Germinal center (tissue), 1 donor: ENCODE results near the gene DNAAF5.
"Not testable (repeated sequence)": the region's sequence is repeated elsewhere in the genome, so short reads cannot be mapped to it uniquely, and the experiment has no call there.

ENCODE experiments used
- DNase-seq: peaks from one replicate; pipeline ENCODE4 v3.0.0; 2012; ENCODE audit warnings: mixed read lengths, low spot score

Gene DNAAF5

DNA sequence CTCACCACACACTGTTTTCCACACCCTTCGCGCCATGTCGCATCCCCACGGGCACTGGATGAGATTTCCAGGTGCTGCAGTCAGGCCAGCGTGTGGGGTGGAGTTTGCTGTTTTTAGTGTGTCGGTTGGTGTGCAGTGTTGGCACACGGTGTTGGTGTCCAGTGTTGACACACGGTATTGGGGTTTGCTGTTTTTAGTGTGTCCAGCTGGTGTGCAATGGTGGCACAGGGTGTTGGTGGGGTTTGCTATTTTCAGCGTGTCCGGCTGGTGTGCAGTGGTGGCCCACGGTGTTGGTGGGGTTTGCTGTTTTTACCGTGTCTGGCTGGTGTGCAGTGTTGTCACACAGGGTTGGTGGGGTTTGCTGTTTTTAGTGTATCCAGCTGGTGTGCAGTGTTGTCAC is 20.7 kb downstream of the DNAAF5 start:
- no peak for DNase-seq

DNA sequence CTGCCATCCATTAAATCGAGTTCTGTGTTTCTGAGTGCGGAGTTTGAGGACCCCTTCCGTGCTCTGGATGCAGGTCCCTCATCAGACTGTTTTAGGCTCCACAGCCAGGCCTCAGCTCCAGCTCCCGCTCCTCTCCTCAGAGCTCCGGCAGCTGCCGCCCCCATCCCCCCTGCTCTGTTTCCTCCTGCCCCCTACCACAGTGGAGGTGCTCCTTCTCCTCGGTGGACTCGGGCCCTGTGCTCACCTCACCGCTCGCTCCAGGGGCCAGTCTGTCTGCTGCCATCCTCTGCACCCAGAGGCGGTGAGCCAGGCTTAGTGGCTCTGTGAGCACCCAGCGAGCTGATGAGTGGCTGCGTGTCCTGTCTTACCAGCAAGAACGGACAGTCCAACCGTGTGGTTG is 21.9 kb downstream of the DNAAF5 start:
- no peak for DNase-seq

DNA sequence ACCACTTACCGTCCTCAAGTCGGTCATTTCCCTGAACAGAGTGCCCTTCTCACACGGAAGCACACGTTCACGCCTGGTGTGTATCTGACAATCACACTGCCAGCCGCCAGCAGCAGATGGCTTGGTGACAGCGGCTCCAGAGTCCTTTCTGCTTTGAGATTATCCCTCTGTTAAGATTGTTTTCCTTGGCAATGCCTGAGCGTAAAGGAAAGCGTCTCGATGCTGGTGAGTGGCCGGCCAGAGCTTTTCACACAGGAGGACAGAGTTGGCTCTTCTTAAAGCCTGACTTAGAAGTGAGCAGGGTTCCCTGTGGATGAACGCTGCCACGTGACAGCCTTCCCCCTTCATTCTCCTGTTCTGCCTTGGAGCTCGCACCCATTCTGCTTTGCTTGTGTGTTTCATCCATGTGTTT is 22.6 kb downstream of the DNAAF5 start:
- no peak for DNase-seq

DNA sequence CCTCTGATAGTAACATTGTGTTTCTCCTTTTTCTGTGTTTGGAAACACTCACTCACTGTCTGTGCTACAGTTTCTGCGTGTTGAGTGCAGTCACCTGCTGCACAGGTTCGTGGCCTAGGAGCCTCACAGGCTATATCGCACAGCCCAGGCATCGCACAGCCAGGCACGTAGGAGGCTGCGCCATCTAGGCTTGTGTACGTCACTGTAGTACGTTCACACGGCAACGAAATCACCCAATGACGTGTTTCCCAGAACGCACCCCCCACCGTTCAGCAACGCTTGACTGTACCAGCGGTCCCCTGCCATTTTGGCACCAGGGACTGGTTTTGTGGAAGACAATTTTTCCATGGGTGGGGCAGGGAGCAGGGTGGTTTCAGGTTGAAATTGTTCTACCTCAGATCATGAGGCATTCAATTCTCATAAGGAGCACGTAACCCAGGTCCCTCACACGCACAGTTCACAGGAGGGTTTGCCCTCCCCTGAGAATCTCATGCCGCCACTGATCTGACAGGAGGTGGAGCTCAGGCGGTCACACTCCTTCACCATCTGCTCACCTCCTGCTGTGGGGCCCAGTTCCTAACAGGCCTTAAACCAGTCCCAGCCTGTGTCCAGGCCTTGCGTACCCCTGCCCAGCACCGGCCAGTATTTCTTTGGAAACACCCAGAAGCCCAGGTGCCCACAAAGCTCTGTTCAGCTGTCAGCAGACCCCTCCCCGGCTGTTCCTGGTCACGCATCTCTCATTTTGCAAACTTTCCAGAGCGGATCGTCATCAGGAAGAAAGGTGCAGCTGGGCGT is 23.8 kb downstream of the DNAAF5 start:
- no peak for DNase-seq

DNA sequence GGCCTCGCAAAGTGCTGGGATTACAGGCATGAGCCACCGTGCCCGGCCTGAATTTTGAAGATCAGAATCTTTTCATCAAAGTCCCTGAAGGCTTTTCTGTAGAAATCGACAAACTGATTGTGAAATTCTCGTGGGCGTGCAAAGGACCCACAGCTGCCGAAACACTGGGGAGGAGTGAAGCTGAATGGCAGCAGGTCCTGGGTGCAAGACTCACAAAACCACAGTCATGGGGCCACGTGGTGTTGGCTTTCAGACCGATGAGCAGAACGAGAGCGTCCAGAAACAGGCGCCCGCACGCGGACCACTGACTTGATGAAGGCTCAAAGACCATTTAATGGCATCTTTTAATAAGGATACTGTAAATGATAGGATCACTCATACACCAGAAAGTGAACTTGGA is 25.3 kb downstream of the DNAAF5 start:
- no peak for DNase-seq

DNA sequence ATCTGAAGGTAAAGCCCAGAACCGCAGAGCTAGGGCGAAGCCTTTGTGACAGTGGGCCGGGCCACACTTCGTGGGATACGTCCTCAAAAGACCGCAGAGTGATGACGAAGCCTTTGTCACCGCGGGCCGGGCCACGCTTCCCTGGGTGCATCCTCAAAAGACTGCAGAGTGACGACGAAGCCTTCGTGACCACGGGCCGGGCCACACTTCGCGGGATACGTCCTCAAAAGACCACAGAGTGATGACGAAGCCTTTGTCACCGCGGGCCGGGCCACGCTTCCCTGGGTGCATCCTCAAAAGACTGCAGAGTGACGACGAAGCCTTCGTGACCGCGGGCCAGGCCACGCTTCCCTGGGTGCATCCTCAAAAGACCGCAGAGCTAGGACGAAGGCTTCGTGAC is 25.8 kb downstream of the DNAAF5 start:
- not testable (repeated sequence) for DNase-seq

DNA sequence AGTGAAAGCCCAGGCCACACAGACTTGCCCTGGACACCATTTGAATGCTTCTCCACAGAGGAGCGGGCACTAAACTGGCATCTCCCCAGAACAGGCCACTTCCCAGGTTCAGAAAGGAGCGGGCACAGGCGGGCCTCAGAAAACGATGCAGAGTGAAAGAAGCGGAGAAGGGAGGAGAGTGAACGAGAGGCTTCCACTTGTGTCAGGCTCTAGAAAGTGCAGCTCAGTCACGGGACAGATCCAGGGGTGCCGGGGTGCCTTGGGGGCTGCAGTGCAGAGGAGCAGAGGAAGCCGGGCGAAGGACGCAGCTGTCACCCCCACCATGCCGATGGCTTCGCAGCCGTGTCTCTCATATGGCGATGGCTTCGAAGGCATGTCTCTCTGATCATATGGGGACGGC is 26.7 kb downstream of the DNAAF5 start:
- no peak for DNase-seq

DNA sequence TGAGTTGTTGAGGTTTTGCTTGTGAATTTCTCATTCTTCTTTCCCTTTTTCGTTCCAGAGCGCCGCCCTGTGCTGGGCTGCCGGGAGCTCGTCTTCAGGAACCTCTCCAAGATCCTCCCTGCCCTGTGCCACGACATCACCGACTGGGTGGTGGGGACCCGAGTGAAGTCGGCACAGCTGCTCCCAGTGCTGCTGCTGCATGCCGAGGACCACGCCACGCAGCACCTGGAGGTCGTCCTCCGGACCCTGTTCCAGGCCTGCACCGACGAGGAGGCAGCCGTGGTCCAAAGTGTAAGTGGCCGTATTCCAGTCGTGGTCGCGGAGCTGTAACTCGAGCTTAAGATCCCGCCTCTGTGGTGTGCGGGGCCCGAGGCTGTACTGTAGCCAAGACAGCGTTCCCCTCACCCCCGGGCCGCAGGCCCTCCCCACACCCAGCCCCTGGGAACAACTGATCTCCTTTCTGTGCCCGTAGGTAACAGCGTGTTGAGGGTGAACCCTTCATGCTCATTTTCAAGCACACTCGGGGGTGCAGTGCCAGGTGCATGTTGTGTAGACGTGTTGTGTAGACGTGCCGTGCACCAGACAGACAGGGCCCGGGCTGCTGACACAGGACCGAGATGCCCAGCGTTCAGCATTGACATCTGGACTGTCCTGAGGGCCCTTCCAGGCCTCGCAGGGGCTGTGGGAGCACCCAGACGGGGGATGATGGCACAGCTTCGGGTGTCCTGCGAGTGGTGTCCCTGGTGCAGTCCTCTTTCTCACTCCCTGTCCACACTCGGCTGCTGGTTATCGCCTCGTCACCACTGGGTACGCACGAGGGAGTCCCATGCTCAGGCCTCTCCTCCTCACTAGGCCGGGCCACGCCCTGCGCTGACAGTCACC is 28.3 kb downstream of the DNAAF5 start:
- no peak for DNase-seq

DNA sequence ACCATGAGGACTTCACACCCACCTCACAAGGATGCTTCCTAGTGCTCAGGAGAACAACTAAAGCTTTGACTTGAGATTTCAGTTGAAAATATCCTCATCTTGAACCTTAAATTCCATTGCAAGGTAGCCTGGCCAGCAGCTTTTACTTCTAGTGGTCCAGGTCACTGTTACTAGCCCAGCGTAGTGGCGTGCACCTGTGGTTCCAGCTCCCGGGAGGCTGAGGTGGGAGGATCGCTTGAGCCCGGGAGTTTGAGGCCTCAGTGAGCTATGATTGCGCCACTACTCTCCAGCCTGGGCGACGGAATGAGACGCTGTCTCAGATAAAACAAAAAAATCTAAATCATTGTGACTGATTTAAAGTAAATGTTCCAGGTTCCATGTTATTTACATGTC is 28.9 kb downstream of the DNAAF5 start:
- no peak for DNase-seq

DNA sequence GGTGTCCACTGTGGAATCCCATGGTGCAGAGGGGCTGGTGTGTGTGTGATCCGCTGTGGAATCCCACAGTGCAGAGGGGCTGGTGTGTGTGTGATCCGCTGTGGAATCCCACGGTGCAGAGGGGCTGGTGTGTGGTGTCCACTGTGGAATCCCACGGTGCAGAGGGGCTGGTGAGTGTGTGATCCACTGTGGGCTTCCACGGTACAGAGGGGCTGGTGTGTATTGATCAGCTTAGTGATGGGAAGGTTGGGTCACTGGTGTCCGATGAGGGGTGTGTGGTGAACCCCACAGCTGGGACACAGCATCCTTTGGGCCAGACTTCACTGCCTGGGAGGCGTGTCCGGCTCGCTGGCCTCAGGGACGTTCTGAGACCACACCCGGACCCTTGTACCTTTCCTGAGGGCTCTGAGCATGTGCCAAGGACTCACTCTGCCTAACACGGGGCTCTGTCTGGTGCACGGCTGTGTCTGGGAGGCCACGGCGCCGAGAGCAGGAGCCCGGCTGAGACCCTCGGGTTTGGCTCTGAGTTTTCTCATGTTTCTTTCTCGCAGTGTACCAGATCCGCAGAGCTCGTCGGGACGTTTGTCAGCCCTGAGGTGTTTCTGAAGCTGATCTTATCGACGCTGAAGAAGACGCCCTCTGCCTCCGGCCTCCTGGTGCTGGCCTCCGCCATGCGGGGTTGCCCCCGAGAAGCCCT is 29.9 kb downstream of the DNAAF5 start:
- no peak for DNase-seq

DNA sequence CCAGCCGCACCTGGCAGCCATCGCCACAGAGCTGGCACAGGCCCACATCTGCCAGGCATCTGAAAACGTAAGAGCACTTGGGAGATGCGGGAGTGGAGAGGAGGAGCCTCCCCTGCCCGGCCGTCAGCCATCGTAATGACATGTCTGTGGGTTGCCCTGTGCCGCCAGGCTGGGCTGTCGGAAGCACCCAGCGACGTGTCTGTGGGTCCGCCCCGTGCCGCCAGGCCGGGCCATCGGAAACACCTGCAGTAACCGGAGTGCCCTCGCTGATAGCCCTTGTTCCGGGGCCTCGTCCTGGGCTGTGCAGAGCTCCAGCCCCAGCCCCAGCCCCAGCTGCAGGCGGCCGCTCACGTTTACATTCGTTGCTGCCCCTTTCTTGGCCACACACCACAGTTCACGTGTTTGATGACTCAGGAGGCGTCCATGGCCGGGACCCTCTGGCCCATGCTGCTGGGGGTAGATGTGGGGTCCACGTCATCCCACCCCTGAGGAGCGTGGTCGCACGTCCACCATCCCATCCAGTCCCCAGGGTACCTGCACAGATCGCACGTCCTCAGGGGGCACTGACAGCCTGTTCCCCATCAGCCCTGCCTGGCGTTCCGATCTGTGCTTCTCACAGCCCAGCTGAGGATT is 30.5 kb downstream of the DNAAF5 start:
- DNase-seq = no peak

DNA sequence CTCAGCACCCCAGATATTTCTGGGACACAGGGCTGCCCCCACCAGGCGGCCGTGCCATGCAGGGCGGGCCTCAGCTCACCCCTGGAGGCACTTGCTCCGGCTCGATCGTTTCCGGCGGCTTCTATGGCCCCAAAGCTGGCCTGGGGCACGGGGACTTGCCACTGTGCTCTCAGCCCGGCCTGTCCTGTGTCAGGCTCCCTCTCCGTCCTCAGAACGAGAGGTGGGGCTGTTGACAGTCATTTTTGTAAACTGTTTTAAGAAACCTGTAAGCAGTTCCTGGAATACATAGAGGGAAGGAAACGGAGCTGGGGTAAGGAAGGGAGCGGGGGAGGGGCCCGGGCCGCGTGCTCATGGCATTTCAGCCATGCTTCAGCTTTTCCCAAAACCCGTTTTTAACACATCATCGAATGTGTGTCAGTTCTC is 31.3 kb downstream of the DNAAF5 start:
- DNase-seq = no peak

DNA sequence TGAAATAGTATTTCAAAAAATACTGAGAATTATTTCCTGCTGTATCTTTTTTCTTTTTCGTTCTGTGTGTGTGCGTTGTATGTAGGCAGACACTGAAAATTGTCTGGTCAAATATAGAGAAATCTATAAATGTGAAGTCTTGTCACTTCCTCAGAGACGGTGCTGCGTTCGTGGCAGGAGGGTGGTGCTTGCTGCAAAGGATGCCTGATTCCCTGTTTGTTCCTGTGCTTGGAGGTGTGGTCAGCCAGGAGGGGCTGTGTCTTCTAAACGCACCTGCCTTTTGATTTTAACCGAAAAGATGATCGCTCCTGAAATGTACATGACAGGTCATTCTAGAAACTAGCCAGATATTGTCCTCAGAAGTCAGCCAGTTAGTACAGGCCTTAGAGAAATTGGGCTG is 33.1 kb downstream of the DNAAF5 start:
- DNase-seq = no peak

DNA sequence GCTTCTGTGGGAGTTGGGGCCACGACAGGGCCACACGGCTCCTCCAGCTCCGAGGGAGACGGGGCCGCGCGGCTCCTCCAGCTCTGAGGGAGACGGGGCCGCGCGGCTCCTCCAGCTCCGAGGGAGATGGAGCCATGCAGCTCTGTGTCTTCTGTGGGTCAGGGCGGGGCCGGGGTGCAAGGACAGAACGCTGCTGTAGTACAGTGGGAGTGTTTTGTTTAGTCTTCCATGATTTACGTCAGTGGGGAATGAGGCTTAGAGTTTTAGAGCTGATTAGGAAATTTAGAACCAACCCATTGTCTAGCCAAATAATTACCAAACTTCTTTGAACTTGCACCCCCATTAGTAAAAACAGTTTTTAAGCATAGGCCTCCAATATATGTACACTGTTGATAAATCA is 33.5 kb downstream of the DNAAF5 start:
- no peak for DNase-seq

DNA sequence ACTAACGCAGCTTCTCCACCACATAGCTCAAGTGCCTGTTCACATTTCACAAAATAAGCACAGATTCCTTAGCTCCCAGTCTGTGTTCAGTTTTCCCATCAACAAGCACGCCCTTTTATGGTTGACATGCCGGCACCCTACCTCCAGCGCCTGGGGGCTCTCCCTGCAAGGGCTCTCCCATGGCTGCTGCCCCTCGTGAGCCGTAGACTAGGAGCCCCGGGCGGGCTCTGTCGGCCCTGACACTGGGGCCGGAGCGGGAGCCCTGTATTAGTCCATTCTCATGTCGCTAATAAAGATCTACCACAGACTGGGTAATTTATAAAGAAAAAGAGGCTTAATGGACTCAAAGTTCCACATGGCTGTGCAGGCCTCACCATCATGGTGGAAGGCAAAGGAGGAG is 34.6 kb downstream of the DNAAF5 start:
- no peak for DNase-seq

DNA sequence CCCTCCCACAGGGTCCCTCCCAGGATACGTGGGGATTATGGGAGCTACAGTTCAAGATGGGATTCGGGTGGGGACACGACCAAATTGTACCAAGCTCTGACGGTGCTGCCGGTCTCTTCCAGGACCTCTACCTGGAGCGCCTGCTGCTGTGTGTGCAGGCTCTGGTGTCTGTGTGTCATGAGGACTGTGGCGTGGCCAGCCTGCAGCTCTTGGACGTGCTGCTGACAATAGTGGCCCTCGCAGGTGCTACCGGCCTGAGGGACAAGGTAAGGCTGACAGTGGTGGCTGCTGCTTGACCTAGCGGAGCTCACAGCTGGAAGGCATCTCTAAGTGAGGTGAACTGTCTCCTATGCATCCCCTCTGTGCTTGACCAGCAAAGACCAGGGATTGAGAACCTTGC is 35.1 kb downstream of the DNAAF5 start:
- no peak for DNase-seq

DNA sequence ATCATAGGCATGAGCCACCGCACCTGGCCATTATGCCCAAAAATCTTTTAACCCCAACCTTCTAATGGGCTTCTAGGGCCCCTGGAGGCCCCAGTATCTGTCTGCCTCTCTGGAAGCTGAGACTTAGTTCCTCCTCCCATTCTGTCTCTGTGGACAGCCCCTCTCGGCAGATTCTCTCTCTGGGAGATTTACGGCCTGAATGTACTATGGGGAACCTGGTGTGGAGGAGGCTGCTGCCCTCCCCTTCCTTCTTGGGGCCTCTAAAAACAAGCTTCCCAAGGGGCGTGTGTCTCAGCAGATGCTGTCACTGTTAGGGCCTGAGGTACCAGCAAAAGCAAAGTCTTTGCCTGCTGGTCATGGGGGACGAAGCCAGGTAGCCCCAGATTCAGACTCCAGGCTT is 36.4 kb downstream of the DNAAF5 start:
- no peak for DNase-seq

DNA sequence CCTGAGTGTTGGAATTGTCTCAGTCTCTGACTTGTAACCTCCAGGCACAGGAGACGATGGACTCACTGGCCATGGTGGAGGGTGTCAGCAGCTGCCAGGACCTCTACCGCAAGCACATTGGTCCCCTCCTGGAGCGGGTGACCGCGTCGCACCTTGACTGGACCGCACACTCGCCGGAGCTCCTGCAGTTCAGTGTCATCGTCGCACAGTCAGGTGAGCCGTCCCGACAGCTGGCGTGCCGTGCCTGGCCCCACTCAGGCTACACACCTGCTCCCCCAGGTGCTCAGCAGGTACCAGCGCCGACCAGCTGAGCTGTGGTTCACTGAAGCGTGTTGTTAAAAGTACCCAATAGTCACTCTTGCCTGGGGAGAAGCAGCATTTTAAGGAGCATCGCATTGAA is 37.3 kb downstream of the DNAAF5 start:
- DNase-seq = no peak

DNA sequence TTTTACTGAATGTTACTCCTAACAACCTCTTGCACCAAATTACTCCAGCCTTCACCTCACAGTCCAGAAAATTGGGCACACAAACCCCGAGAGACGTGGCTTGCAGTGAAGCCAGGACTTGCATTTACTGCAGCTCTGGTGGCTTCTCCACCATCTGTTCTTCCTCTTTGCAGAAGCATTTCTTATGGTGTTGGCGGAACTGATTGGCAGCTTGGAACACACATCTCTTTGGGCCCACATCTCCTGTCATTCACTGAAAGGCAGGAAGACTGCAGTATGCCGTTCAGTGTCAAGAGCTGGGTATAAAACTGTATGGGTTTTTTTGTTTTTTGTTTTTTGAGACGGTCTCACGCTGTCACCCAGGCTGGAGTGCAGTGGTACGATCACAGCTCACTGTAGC is 38.9 kb downstream of the DNAAF5 start:
- DNase-seq = no peak

DNA sequence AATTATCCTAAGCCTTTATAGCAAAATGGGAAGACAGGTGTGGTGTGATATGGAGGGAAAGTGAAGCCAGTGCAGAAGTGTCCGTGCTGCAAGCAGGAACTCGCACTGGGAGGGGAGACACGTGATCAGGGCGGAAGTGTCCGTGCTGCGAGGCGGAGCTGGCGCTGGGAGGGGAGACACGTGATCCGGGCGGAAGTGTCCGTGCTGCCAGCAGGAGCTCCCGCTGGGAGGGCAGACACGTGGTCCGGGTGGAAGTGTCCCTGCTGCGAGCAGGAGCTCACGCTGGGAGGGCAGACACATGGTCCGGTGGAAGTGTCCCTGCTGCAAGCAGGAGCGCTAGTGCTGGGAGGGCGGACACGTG is 41.1 kb downstream of the DNAAF5 start:
- no peak for DNase-seq

DNA sequence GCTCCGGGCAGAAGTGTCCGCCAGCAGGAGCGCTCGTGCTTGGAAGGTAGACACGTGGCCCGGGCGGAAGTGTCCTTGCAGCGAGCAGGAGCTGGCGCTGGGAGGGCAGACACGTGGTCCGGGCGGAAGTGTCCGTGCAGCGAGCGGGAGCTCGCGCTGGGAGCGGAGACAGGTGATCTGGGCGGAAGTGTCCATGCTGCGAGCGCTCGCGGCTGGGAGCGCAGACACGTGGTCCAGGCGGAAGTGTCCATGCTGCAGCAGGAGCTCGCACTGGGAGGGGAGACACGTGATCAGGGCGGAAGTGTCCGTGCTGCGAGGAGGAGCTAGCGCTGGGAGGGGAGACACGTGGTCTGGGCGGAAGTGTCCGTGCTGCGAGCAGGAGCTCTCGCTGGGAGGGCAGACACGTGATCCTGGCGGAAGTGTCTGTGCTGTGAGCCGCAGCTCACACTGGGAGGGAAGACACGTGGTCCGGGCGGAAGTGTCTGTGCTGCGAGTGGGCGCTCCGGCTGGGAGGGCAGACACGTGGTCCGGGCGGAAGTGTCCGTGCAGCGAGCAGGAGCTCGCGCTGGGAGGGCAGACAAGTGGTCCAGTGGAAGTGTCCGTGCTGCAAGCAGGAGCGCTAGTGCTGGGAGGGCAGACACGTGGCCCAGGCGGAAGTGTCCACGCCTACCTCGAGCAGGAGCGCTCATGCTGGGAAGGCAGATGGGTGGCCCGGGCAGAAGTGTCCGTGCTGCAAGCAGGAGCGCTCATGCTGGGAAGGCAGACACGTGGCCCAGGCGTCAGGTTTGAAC is 41.6 kb downstream of the DNAAF5 start:
- DNase-seq = no peak
